Measurements from ENCODE around the gene MYO1B. TPM values are rescaled to one million over a fixed set of nuclear protein-coding genes. Genes with fewer than 3 reads are reported as not detected.

The MYO1B gene
- total RNA-seq, 1 experiment from 2014 or later = 106 TPM

DNA sequence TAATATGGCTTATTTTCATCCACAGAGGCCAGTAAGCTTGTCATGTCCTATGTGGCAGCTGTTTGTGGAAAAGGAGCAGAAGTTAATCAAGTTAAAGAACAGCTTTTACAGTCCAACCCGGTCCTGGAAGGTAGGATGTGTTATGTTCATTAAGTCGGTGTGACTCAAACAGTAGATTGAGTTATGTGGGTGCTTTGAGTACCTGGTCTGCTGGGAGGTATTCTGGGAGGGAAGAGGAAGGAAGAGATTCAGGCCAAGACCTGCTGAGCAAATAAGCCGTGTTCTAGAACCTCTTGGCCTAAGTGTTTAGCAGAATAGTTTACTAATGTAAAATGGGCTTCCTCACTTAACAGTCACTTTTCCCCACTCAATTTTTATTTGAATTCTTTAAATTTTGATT is 96.2 kb downstream of the MYO1B start:
- H3K9me3 ChIP-seq (replicated peaks) = no peaks in the 10 kb centered on the region
- H3K4me3 ChIP-seq = no peak overlapping the region
- H3K36me3 ChIP-seq = peaks cover 19% of the 10 kb centered on the region
- H3K27ac ChIP-seq = no peak overlapping the region
- no peak for DNase-seq (ENCODE audit: low read depth in 1 of 2, low spot score in 2 of 2)
- H3K27me3 ChIP-seq (replicated peaks) = no peaks in the 10 kb centered on the region
- H3K4me1 ChIP-seq (replicated peaks) = peaks cover 28% of the 10 kb centered on the region

DNA sequence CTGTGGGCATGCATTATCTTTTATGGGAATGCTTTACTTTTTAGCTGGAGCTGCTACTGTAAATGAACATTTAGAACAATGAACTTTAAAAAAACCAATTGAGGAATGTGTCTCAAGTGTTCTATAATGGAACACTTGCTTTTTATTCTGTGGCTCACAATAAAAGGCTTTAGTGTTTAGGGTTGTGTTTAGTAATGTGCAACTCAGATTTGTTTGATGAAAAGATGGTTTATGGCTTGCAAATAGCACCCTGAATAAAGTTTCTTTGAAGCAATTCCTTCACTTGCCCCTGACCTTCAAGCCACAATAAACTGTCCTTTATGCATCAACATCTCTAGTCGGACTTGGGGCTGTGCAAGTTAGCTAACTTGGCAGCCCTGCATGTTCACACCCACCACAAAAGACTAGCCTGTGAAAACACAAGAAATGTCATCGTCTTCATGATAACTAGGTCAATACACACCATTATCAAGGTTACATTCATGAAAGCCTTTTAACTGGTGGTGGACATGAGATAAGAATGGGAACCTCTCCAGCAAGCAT is 98.7 kb downstream of the MYO1B start:
- H3K4me1 ChIP-seq (replicated peaks) = peaks cover 28% of the 10 kb centered on the region
- H3K36me3 ChIP-seq = peaks cover 18% of the 10 kb centered on the region
- no peaks in the 10 kb centered on the region for H3K27me3 ChIP-seq (replicated peaks)
- H3K27ac ChIP-seq = no peak overlapping the region
- H3K9me3 ChIP-seq (replicated peaks) = no peaks in the 10 kb centered on the region
- DNase-seq (ENCODE audit: low read depth in 1 of 2, low spot score in 2 of 2) = peak in 1 of 2 experiments; percentile 47
- no peak overlapping the region for H3K4me3 ChIP-seq

GRCh38 chr2:191345788-191346187 is 100.6 kb downstream of the MYO1B start:
- no peak overlapping the region for H3K27ac ChIP-seq
- H3K4me3 ChIP-seq = no peak overlapping the region
- no peak for DNase-seq (ENCODE audit: low read depth in 1 of 2, low spot score in 2 of 2)
- H3K36me3 ChIP-seq = peaks cover 22% of the 10 kb centered on the region
- H3K9me3 ChIP-seq (replicated peaks) = no peaks in the 10 kb centered on the region
- no peaks in the 10 kb centered on the region for H3K27me3 ChIP-seq (replicated peaks)
- H3K4me1 ChIP-seq (replicated peaks) = peaks cover 28% of the 10 kb centered on the region

DNA sequence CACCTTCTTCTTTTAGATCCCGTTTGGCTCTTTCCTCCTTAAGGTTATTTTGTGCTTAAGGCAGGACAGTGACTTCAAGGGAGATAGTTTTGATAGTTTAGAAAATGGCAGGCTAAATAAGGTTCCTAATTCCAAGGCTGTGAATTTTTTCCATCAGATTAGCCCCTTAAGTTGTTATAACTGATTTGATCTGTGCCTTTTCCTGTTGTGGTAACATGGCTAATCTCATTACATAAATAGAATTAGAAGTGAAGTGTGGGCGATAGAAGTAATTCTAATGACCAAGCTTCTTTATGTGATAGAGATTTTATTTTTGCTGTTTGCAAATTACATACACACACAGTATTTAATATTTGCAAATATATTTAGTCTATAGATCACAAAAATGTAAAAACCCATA is 102.0 kb downstream of the MYO1B start:
- H3K4me1 ChIP-seq (replicated peaks) = peaks cover 27% of the 10 kb centered on the region
- DNase-seq (ENCODE audit: low read depth in 1 of 2, low spot score in 2 of 2) = no peak
- H3K27ac ChIP-seq = no peak overlapping the region
- H3K27me3 ChIP-seq (replicated peaks) = no peaks in the 10 kb centered on the region
- H3K9me3 ChIP-seq (replicated peaks) = no peaks in the 10 kb centered on the region
- H3K4me3 ChIP-seq = no peak overlapping the region
- H3K36me3 ChIP-seq = peaks cover 17% of the 10 kb centered on the region

DNA sequence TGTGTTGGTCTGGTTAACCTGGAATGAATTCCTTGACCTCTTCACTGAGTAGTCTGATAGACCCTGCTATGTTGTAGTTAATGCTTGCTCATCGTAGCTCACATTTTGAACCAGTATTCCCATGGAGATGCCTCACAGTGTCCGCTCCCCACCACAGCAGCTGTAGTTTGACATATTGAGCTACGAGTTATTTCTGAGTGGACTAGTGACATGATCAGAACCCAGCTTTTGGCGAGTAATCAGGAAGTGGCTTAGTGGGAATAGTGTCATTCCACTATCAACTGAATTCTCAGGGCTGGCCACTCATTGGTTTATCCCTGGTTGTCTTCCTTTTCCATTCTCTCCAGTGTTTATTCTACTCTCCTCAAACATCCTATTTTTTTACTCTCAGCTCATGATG is 102.7 kb downstream of the MYO1B start:
- Histone ChIP-seq H3K36me3 (peaks cover 14% of the 10 kb centered on the region; the same call in 1 of the 2 replicates), H3K4me3 (no peak overlapping the region), H3K4me1 (replicated peaks) (peaks cover 26% of the 10 kb centered on the region), H3K27ac (no peak overlapping the region), H3K9me3 (replicated peaks) (no peaks in the 10 kb centered on the region), H3K27me3 (replicated peaks) (no peaks in the 10 kb centered on the region)
- no peak for DNase-seq (ENCODE audit: low read depth in 1 of 2, low spot score in 2 of 2)

- Histone ChIP-seq H3K27me3 (replicated peaks) (no peaks in the 10 kb centered on the region), H3K36me3 (peaks cover 25% of the 10 kb centered on the region), H3K9me3 (replicated peaks) (no peaks in the 10 kb centered on the region), H3K27ac (no peak overlapping the region), H3K4me1 (replicated peaks) (peaks cover 12% of the 10 kb centered on the region), H3K4me3 (no peak overlapping the region)
- DNase-seq (ENCODE audit: low read depth in 1 of 2, low spot score in 2 of 2) = no peak
These were observed 104.8 kb downstream of the MYO1B start for GRCh38 chr2:191349990-191350389.

- H3K4me3 ChIP-seq = no peak overlapping the region
- no peaks in the 10 kb centered on the region for H3K27me3 ChIP-seq (replicated peaks)
- no peaks in the 10 kb centered on the region for H3K9me3 ChIP-seq (replicated peaks)
- no peak for DNase-seq (ENCODE audit: low read depth in 1 of 2, low spot score in 2 of 2)
- no peak overlapping the region for H3K27ac ChIP-seq
- H3K36me3 ChIP-seq = peaks cover 29% of the 10 kb centered on the region
- H3K4me1 ChIP-seq (replicated peaks) = peaks cover 11% of the 10 kb centered on the region
These were observed 105.6 kb downstream of the MYO1B start for GRCh38 chr2:191350826-191351225.

GRCh38 chr2:191351298-191351697 is 106.1 kb downstream of the MYO1B start:
- H3K27ac ChIP-seq = no peak overlapping the region
- no peaks in the 10 kb centered on the region for H3K27me3 ChIP-seq (replicated peaks)
- H3K4me3 ChIP-seq = no peak overlapping the region
- H3K9me3 ChIP-seq (replicated peaks) = no peaks in the 10 kb centered on the region
- peaks cover 29% of the 10 kb centered on the region for H3K36me3 ChIP-seq
- H3K4me1 ChIP-seq (replicated peaks) = peaks cover 8% of the 10 kb centered on the region
- no peak for DNase-seq (ENCODE audit: low read depth in 1 of 2, low spot score in 2 of 2)

DNA sequence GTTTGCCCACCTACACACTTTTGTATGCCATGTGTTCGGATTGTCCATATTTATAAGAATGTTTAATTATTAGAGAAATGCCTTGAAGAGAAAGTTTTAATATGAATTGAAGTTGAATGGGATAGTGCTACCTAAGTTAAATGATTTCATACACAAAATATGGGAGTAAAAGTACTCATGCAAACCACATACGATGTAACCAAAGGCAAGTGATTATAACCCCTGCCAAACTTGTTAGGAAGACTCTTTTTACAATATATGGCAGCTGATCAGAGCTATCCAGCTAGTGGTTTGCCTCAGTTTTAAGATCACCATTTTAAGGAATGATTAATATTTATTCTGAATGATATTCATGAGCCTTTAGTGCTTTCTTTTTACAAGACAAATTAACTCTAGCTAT is 106.7 kb downstream of the MYO1B start:
- Histone ChIP-seq H3K27me3 (replicated peaks) (no peaks in the 10 kb centered on the region), H3K4me1 (replicated peaks) (peaks cover 8% of the 10 kb centered on the region), H3K27ac (peak overlapping the region; percentile 28), H3K9me3 (replicated peaks) (no peaks in the 10 kb centered on the region), H3K36me3 (peaks cover 29% of the 10 kb centered on the region), H3K4me3 (no peak overlapping the region)
- DNase-seq (ENCODE audit: low read depth in 1 of 2, low spot score in 2 of 2) = no peak

DNA sequence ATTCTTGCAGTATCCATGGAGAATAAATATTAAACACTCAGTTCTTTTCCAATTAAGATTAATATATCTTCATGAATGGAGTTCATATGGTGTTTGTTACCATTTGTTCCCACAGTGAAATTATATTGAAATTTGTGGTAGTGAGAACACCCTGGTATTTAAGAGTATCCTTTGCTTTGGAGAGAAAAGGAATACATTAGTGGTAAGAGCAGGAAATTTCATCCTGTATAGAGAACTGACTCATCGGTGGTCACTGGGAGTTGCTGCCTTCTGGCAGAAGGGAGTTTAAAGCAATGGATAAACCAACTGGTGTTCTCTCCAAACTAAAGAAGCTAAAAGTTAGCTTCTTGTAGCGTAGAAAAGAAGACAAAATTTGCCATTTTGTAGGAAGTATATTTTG is 107.3 kb downstream of the MYO1B start:
- peak overlapping the region; percentile 30 for H3K27ac ChIP-seq
- H3K9me3 ChIP-seq (replicated peaks) = no peaks in the 10 kb centered on the region
- no peaks in the 10 kb centered on the region for H3K27me3 ChIP-seq (replicated peaks)
- peaks cover 25% of the 10 kb centered on the region for H3K36me3 ChIP-seq
- peaks cover 8% of the 10 kb centered on the region for H3K4me1 ChIP-seq (replicated peaks)
- H3K4me3 ChIP-seq = no peak overlapping the region
- DNase-seq (ENCODE audit: low read depth in 1 of 2, low spot score in 2 of 2) = peak; percentile 56 to 63

DNA sequence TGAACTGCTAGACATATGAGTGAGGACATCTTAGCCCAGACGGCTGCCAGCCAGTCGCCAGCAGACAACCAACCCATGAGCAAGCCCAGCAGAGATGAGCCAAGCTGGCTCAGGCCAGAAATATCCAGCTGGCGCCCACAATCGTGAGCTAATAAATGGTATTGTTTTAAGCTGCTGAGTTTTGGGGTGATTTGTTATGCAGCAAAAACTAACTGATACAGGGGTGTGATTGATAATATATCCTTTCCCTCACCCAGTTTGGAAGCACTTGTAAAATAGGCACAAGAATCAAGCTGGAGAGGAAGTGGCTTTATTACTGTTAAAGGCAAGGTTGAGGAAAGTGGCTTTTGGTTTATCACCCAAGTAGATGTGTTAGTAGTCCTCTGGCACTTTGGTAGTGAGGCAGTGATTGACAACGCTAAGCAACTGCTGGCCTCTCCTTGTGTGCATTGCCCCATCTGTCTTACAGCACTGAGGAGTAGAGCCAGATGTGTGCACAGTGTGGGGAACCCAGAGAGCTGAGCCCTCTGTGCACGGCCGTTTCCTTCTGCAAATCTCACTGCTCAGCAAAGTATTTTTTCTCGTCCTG is 110.1 kb downstream of the MYO1B start:
- Histone ChIP-seq H3K27ac (no peak overlapping the region), H3K36me3 (peaks cover 30% of the 10 kb centered on the region), H3K9me3 (replicated peaks) (no peaks in the 10 kb centered on the region), H3K27me3 (replicated peaks) (no peaks in the 10 kb centered on the region), H3K4me3 (no peak overlapping the region), H3K4me1 (replicated peaks) (peaks cover 8% of the 10 kb centered on the region)
- DNase-seq (ENCODE audit: low read depth in 1 of 2, low spot score in 2 of 2) = no peak

DNA sequence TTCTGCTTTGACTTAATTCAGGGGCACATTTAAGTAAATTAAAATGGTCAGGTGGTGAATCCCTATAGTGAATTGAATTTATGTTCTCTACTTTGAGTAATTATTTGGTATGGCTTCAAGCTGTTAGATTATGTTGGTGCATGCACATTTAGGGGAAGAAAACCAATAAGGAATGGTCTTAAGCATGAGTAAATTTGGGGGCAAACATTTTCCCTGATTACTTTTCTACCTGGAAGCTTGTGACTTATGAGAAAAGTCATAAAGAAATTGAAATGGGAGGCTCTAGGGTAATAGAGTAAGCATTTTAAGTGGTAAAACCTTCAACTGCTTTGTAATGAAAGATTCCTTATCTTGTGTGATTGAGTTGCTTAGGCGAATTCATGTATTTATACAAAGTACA is 112.5 kb downstream of the MYO1B start:
- no peak overlapping the region for H3K27ac ChIP-seq
- no peaks in the 10 kb centered on the region for H3K9me3 ChIP-seq (replicated peaks)
- no peak overlapping the region for H3K4me3 ChIP-seq
- no peak for DNase-seq (ENCODE audit: low read depth in 1 of 2, low spot score in 2 of 2)
- peaks cover 4% of the 10 kb centered on the region for H3K4me1 ChIP-seq (replicated peaks)
- H3K36me3 ChIP-seq = peaks cover 37% of the 10 kb centered on the region
- no peaks in the 10 kb centered on the region for H3K27me3 ChIP-seq (replicated peaks)

- DNase-seq (ENCODE audit: low read depth in 1 of 2, low spot score in 2 of 2) = no peak
- peaks cover 33% of the 10 kb centered on the region for H3K36me3 ChIP-seq
- no peak overlapping the region for H3K4me3 ChIP-seq
- H3K4me1 ChIP-seq (replicated peaks) = no peaks in the 10 kb centered on the region
- H3K27ac ChIP-seq = no peak overlapping the region
- no peaks in the 10 kb centered on the region for H3K27me3 ChIP-seq (replicated peaks)
- H3K9me3 ChIP-seq (replicated peaks) = no peaks in the 10 kb centered on the region
These were observed 113.3 kb downstream of the MYO1B start for GRCh38 chr2:191358325-191359025.

- Histone ChIP-seq H3K4me3 (no peak overlapping the region), H3K27me3 (replicated peaks) (no peaks in the 10 kb centered on the region), H3K4me1 (replicated peaks) (no peaks in the 10 kb centered on the region), H3K36me3 (peaks cover 34% of the 10 kb centered on the region), H3K27ac (no peak overlapping the region), H3K9me3 (replicated peaks) (no peaks in the 10 kb centered on the region)
- DNase-seq (ENCODE audit: low read depth in 1 of 2, low spot score in 2 of 2) = no peak
These were observed 113.9 kb downstream of the MYO1B start for GRCh38 chr2:191359133-191359532.
